HFFc6 (cell line): ENCODE data around the gene COPS9. TPM values are rescaled to one million over a fixed set of nuclear protein-coding genes. Genes with fewer than 3 reads are reported as not detected.

Source experiments
- DNase-seq: peaks from one replicate; pipeline ENCODE4 v3.0.0-alpha.2; 2018
- H3K27ac Mint-ChIP-seq: 2 replicates; pipeline ENCODE4 v1.8.0; 2020; ENCODE audit warnings: mild to moderate bottlenecking, mixed read lengths
- H3K27me3 Mint-ChIP-seq: 2 replicates; pipeline ENCODE4 v1.8.0; 2021; ENCODE audit warnings: mild to moderate bottlenecking, moderate library complexity, mixed read lengths; ENCODE audit not compliant: insufficient read depth
- H3K36me3 Mint-ChIP-seq: 2 replicates; pipeline ENCODE4 v1.8.0; 2021; ENCODE audit warnings: low read depth, mixed read lengths
- H3K4me1 Mint-ChIP-seq: 2 replicates; pipeline ENCODE4 v1.8.0; 2020; ENCODE audit warnings: low read depth, mixed read lengths
- H3K4me3 Mint-ChIP-seq: 2 replicates; pipeline ENCODE4 v1.8.0; 2020; ENCODE audit warnings: mild to moderate bottlenecking, moderate library complexity, mixed read lengths
- H3K9me3 Mint-ChIP-seq: 2 replicates; pipeline ENCODE4 v1.8.0; 2020; ENCODE audit warnings: mild to moderate bottlenecking, mixed read lengths
- CTCF ChIP-seq: fragments of 200-600 bp; sonication (generic); IDR thresholded peaks from 2 replicates; pipeline ENCODE4 v1.5.0; 2021; ENCODE audit warnings: antibody characterized with exemption, mild to moderate bottlenecking
- total RNA-seq, 6 experiments: library from RNA; stranded (reverse); fragmentation: NEBNext Ultra II Directional; extraction: Animal tissue kit (Norgen Biotek cat#: 25700); gene quantifications; 2 replicates in 1 of 6; 3 replicates in 5 of 6; pipeline ENCODE4 v1.2.3, GENCODE V29; 2021

The COPS9 gene
- total RNA-seq, 6 experiments from 2014 or later = 147 to 239 (median 211) TPM

DNA sequence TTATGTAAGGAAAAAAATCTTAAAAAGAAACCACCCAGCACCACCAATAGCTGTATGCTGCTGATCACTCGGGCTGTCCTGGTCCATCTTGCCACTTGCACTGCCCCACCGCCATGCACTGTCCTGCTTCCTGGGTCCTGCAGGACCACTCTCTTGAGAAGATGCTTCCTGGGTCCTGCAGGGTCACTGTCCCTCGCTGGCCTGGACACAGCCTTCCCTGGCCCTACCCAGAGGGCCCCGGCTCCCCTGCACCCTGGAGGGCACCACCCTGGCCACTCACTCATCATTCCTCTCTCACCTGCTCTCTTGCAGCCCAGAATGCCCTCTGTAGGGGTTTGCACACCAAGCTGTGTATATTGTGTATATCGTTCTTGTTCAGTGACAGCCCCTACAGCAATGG, 6.8 kb upstream of the COPS9 start:
- no peak for DNase-seq
- H3K27me3 Mint-ChIP-seq = peaks cover 21% of the 10 kb centered on the region
- H3K36me3 Mint-ChIP-seq = no peaks in the 10 kb centered on the region
- H3K4me1 Mint-ChIP-seq = no peaks in the 10 kb centered on the region
- no peak overlapping the region for H3K27ac Mint-ChIP-seq
- TF ChIP-seq CTCF = no peak
- H3K4me3 Mint-ChIP-seq = no peak overlapping the region
- H3K9me3 Mint-ChIP-seq = peaks cover 3% of the 10 kb centered on the region; the same call in 1 of the 2 replicates

- Mint-ChIP-seq H3K9me3 (peaks cover under 1% of the 10 kb centered on the region; the same call in 1 of the 2 replicates), H3K27me3 (peaks cover 21% of the 10 kb centered on the region), H3K4me3 (no peak overlapping the region), H3K27ac (no peak overlapping the region), H3K36me3 (no peaks in the 10 kb centered on the region), H3K4me1 (no peaks in the 10 kb centered on the region)
- DNase-seq = no peak
- no peak for TF ChIP-seq CTCF
These were observed 6.2 kb upstream of the COPS9 start for GRCh38 chr2:240142256-240142775.

- Mint-ChIP-seq H3K27ac (no peak overlapping the region), H3K4me3 (no peak overlapping the region), H3K36me3 (no peaks in the 10 kb centered on the region), H3K27me3 (peaks cover 21% of the 10 kb centered on the region), H3K9me3 (no peaks in the 10 kb centered on the region), H3K4me1 (no peaks in the 10 kb centered on the region)
- DNase-seq = no peak
- TF ChIP-seq CTCF = no peak
These were observed 5.6 kb upstream of the COPS9 start for GRCh38 chr2:240141736-240142135.

- no peak for TF ChIP-seq CTCF
- no peaks in the 10 kb centered on the region for H3K9me3 Mint-ChIP-seq
- H3K4me3 Mint-ChIP-seq = no peak overlapping the region
- DNase-seq = no peak
- H3K4me1 Mint-ChIP-seq = 0 out of 2 replicates have a peak, but pooled peaks cover 5% of the 10 kb centered on the region
- H3K27ac Mint-ChIP-seq = no peak overlapping the region
- peaks cover 21% of the 10 kb centered on the region for H3K27me3 Mint-ChIP-seq
- H3K36me3 Mint-ChIP-seq = no peaks in the 10 kb centered on the region
These were observed 4.8 kb upstream of the COPS9 start for GRCh38 chr2:240140920-240141319.

GRCh38 chr2:240140511-240140910, 4.4 kb upstream of the COPS9 start, which contains the start of gene OTOS:
OTOS (minus strand) TSS chr2:240140658; CDS start chr2:240140326, 332 bp downstream.
- H3K4me3 Mint-ChIP-seq = no peak within 1 kb of the TSS
- TF ChIP-seq CTCF = no peak
- no peak within 1 kb of the TSS for H3K27ac Mint-ChIP-seq
- H3K36me3 Mint-ChIP-seq = no peaks in the 10 kb centered on the region; the same call in 1 of the 2 replicates
- H3K27me3 Mint-ChIP-seq = peaks cover 21% of the 10 kb centered on the region
- no peaks in the 10 kb centered on the region for H3K9me3 Mint-ChIP-seq
- no peak for DNase-seq
- peaks cover 7% of the 10 kb centered on the region for H3K4me1 Mint-ChIP-seq
